ENCODE results near the gene ARL6IP5.
A peak's percentile ranks its signal among the peaks of the same experiment; 100 is the strongest.

ARL6IP5 gene

DNA sequence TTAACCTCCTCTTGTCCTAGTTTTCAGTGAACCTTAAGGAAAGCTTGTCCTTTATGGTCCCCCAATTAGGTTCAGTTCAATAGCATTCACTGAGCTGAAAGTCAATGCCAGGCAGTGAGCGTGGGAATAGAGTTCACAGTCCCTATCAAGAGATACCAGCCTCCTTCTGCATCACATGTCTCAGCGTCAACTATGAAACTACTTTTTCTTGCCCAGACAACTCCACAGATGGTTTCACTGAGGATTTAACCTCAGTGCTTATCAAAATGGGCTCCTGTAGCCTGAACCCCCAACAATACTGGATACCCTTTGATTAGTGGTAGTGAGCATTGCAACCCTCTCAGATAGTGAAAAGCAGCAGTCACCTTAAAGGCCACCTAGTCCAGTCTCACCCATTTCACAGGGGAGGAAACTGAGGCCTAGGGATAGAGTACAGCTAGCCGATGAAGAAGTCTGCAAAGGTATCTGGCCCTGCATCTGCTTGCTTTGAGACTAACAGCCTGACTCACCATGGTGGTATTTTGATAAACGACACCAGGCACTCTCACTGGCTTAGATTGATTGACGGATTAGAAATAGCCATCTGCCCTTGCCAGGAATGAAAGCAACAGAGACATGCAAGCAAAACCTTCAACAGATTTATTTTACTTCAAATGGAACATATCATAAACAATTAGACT lies 3.0 kb upstream of the ARL6IP5 start:
- H3K27ac ChIP-seq: no peak overlapping the region
- TF ChIP-seq CTCF (conservative IDR thresholded peaks at IDR 0.05): no peak

- no peak for TF ChIP-seq CTCF (conservative IDR thresholded peaks at IDR 0.05)
- no peak overlapping the region for H3K27ac ChIP-seq
These were observed 2.4 kb upstream of the ARL6IP5 start for GRCh38 chr3:69082361-69082760.

DNA sequence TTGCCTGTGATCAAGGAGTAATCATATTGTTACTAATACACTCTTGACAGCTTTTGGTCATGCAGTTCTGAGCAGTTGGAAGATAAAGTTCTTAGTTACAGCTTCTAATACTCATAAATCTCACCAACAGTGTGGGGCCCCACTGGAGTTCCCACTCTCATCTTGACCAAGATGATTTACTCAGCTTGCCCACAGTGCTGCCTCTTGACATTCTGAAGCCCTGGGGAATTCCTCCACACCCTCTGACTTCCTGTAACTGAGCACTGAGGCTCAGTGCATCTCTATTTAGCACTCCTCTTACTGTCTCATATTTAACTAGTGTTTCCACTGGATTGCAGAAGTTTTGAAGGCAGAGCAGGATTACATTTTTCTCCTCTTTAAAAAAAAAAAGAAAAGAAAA lies 1.9 kb upstream of the ARL6IP5 start:
- no peak overlapping the region for H3K27ac ChIP-seq
- no peak for TF ChIP-seq CTCF (conservative IDR thresholded peaks at IDR 0.05)

- peak overlapping the region; percentile 97 for H3K27ac ChIP-seq
- TF ChIP-seq CTCF (conservative IDR thresholded peaks at IDR 0.05): no peak
These were observed 563 bp downstream of the ARL6IP5 start for GRCh38 chr3:69085168-69085832.

DNA sequence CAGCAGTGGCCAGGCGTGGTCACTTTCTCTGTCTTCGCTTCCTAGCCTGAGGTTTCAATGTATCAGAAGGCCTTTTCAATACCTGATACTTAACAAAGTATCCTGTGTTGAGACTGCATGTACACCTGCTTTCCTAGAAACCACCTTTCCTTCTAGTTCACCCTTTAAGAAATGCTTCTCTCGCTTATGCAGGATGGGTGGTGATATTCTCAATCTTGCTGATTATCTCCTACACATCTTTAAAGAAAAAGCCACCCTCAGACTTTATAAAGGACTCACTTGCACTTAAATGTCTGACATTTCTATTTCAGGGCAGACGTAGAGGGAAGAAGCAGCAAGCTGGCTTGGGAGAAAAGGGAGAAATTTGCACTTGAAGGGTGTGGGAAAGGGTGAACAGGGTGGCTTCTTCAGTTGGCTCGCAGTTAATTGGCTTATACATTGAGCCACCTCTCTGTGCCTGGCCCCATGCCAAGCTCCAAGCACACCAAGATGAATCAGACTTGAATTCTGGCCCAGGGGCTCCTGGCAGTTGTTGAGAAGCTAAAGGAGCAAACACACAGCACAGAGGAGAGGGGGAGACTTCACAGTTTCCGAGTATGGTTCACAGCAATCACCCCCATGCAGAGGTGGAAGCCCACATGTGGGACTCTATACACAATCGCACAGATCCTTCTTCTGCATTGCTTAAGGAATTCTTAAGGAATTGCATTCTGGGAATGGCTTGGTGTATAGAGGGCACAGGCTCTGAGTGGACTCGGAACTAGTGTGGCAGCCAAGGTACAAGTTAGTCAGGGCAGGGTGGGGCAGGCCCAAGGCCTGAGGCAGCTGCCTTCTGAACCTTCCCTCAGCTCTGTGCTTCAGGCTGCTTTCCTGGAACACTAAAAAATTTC lies 1.3 kb downstream of the ARL6IP5 start:
- peak overlapping the region; percentile 97 for H3K27ac ChIP-seq
- no peak for TF ChIP-seq CTCF (conservative IDR thresholded peaks at IDR 0.05)

- peak overlapping the region; percentile 97 for H3K27ac ChIP-seq
These were observed 2.5 kb downstream of the ARL6IP5 start for GRCh38 chr3:69087030-69087791.

More at GRCh38 chr3:69087030-69087791, 2.5 kb downstream of the ARL6IP5 start:
- no peak for TF ChIP-seq CTCF (conservative IDR thresholded peaks at IDR 0.05)
